HepG2 (cell line): ENCODE results near the gene GJA5. TPM values are rescaled to one million over a fixed set of nuclear protein-coding genes. Genes with fewer than 3 reads are reported as not detected.

ENCODE experiments used
- ATAC-seq: fragments of 200-7000 bp; cut with Tn5 transposase; 3 replicates; pipeline ENCODE4 v1.9.1; 2020; ENCODE audit warnings: mild to moderate bottlenecking, moderate library complexity
- BruUV-seq: library from RNA; stranded (reverse); fragments of 400-500 nt; replicated peaks from 2 replicates; lab custom pipeline; 2021; lab: Mats Ljungman, UMichigan
- CTCF ChIA-PET: fragments of 300-600 bp; formaldehyde crosslinking; extraction: SDS; loops from one replicate; lab custom pipeline; 2021; ENCODE audit warnings: low total read pairs, inconsistent platforms, low intra/inter-chr PET ratio; lab: Yijun Ruan, JAX
- POLR2A ChIA-PET: fragments of 350-600 bp; sonication (Branson Sonifier 250); formaldehyde crosslinking; loops from one replicate; lab custom pipeline; 2020; ENCODE audit warnings: antibody characterized with exemption, inconsistent platforms; lab: Yijun Ruan, JAX
- DNase-seq: peaks from one replicate; pipeline ENCODE4 v3.0.0-alpha.2; 2015; ENCODE audit warnings: low spot score
- FAIRE-seq: peaks from 3 replicates; lab custom pipeline; 2011; peaks lifted over from hg19 to GRCh38; lab: Jason Lieb, UNC
- H2AFZ ChIP-seq: one replicate; pipeline ENCODE4 v1.6.1; 2011; ENCODE audit warnings: low read length, inconsistent platforms
- H3K27ac ChIP-seq: fragments of 300-600 bp; 3 replicates; pipeline ENCODE4 v1.8.0; 2011; ENCODE audit warnings: mixed run types, mild to moderate bottlenecking, mixed read lengths, low read length, inconsistent platforms; ENCODE audit not compliant: insufficient read depth; ENCODE audit errors: extremely low read length
- H3K27me3 ChIP-seq, 2 experiments: fragments of 200-600 bp in 1 of 2; 2 replicates in 1 of 2; 3 replicates in 1 of 2; pipeline versions ENCODE4 v1.6.0 to v1.8.0; 2011; ENCODE audit warnings: low read length in 2 of 2, mild to moderate bottlenecking in 2 of 2, moderate library complexity in 2 of 2, inconsistent platforms in 1 of 2; ENCODE audit not compliant: insufficient read depth in 2 of 2, control insufficient read depth in 1 of 2
- H3K36me3 ChIP-seq, 2 experiments: fragments of 200-600 bp in 1 of 2; replicated peaks in 1 of 2; 2 replicates in 1 of 2; 3 replicates in 1 of 2; pipeline versions ENCODE4 v1.5.1 to v1.8.0; 2011; ENCODE audit warnings: low read length in 2 of 2, inconsistent platforms in 1 of 2; ENCODE audit not compliant: insufficient read depth in 2 of 2, control insufficient read depth in 1 of 2
- H3K4me1 ChIP-seq: 2 replicates; pipeline ENCODE4 v1.5.1; 2012; ENCODE audit warnings: low read length, inconsistent platforms; ENCODE audit not compliant: insufficient read depth
- H3K4me2 ChIP-seq: 2 replicates; pipeline ENCODE4 v1.6.0; 2011; ENCODE audit warnings: low read depth, low read length, inconsistent platforms
- H3K4me3 ChIP-seq, 3 experiments: fragments of 200-600 bp in 1 of 3; sonication (generic), shearing (Covaris generic) in 1 of 3; replicated peaks in 1 of 3; 2 replicates each; pipeline ENCODE4 v1.5.1; 2011 to 2016; ENCODE audit warnings: low read length in 3 of 3, inconsistent platforms in 2 of 3, low read depth in 2 of 3, mild to moderate bottlenecking in 2 of 3, control low read depth in 1 of 3, mixed read lengths in 1 of 3; ENCODE audit not compliant: insufficient read depth in 1 of 3
- H3K79me2 ChIP-seq: one replicate; pipeline ENCODE4 v1.6.1; 2011; ENCODE audit warnings: low read length, inconsistent platforms; ENCODE audit not compliant: insufficient read depth
- H3K9ac ChIP-seq: 2 replicates; pipeline ENCODE4 v1.6.0; 2011; ENCODE audit warnings: mild to moderate bottlenecking, low read depth, low read length, inconsistent platforms; ENCODE audit not compliant: insufficient read depth
- H3K9me3 ChIP-seq: 2 replicates; pipeline ENCODE4 v1.5.1; 2012; ENCODE audit warnings: mild to moderate bottlenecking, low read length
- H4K20me1 ChIP-seq: 2 replicates; pipeline ENCODE4 v1.6.0; 2011; ENCODE audit warnings: inconsistent platforms, mild to moderate bottlenecking, low read length, moderate library complexity; ENCODE audit not compliant: insufficient read depth
- KAT8 ChIP-seq: IDR thresholded peaks from 2 replicates; pipeline ENCODE4 v1.6.1; 2016; ENCODE audit warnings: missing genetic modification reagents, missing compliant biosample characterization
- TRAFD1 ChIP-seq: sonication (generic); formaldehyde crosslinking; IDR thresholded peaks from 2 replicates; pipeline ENCODE4 v1.5.1; 2020; ENCODE audit warnings: missing genetic modification reagents, mild to moderate bottlenecking, borderline replicate concordance
- ZNF512B ChIP-seq: sonication (generic); formaldehyde crosslinking; IDR thresholded peaks from 2 replicates; pipeline ENCODE4 v1.5.1; 2020; ENCODE audit warnings: missing genetic modification reagents, mild to moderate bottlenecking, borderline replicate concordance
- WGBS: methylation state at CpG from one replicate; pipeline ENCODE4 v1.1.6; 2017; ENCODE audit warnings: low lambda C conversion rate; 5-methylcytosine and 5-hydroxymethylcytosine counted together
- in situ Hi-C: cut with HindIII; loops from 2 replicates; pipeline ENCODE4 v1.10.0; 2017; ENCODE audit warnings: low pct_unique_long_range_greater_than_20kb; ENCODE audit not compliant: extremely low pct_ligation_motif_present
- intact Hi-C: fragments of 100-400 bp; cut with micrococcal nuclease; formaldehyde crosslinking; loops from one replicate; pipeline ENCODE4 v1.10.0; 2022; ENCODE audit not compliant: unreplicated experiment
- polyA plus RNA-seq, 8 experiments: library from polyadenylated mRNA; depleted of rRNA in 3 of 8; stranded (reverse) in 7 of 8; unstranded in 1 of 8; fragments of >200 nt; fragmentation: Illumina TruSeq in 4 of 8; extraction: Trizol in 4 of 8; gene quantifications; 2 replicates each; pipeline versions ENCODE4 v1.2.1 to v1.2.3, GENCODE V29; 2011 to 2016; ENCODE audit warnings: low read depth in 4 of 8, missing spikeins in 1 of 8, mixed read lengths in 1 of 8; ENCODE audit not compliant: insufficient read depth in 1 of 8
- total RNA-seq, 5 experiments: library from RNA; depleted of rRNA; stranded (reverse); fragments of >200 nt; fragmentation: Illumina TruSeq; extraction: Trizol; gene quantifications; 2 replicates each; pipeline ENCODE4 v1.2.3, GENCODE V29; 2016; ENCODE audit warnings: low read depth in 1 of 5

GJA5 gene
- total and polyA plus RNA-seq, 2 of the 13 experiments (the other 11 are each of a cell fraction or from before 2014, with no cell fraction given): not detected

DNA sequence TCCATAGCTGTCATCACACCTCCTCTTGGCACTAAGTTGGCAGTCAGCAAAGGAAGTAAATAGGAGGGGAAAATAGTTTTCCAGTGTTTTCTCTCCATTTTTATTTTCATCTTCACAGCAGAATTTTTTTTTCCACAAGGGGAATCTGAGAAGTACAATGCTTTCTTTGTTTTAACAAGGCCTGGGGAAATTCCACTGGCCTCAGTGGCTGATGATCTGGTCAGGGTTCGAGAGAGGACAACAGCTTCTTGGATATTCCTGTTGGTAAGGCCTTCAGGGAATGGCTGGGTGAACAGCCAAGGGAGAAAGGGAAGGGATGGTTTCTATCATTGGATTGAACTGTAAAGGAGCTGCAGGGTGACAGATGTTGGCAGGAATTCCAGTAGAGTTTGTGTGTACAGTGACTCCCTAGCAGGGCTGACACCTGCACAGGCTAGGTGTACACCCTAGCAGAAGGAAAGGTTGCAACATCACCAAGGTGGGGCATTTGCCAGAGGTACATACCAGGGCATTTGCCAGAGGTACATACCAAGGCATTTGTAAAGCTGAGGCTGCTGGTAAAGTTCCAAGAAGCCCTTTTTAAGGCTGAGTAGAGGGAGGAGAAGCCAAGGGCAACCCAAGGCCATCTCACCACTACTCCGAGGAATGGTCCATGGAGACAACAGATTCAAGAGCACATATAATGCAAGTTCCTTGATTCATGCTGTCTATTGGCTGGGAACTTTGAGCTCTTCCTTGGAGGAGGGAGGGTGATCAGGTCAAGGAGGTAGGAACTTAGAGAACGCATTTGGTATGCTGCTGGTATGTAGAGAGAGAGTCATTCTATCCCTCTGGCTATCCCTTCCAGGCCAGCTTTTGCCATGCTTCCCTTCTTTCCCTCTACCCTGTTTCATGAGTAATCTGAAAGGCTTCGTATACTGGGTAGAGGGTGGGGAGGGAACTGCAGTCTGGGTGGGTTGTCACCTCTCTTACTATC is 3.1 kb downstream of the GJA5 start:
- Histone ChIP-seq H3K36me3 (no peaks in the 10 kb centered on the region), H2AFZ (no peak overlapping the region), H3K27me3 (peaks cover 0 to 10% of the 10 kb centered on the region in 2 experiments; a peak in 1 of 5 replicates), H3K9me3 (no peaks in the 10 kb centered on the region), H3K27ac (no peak overlapping the region), H4K20me1 (no peaks in the 10 kb centered on the region), H3K4me2 (no peak overlapping the region), H3K79me2 (no peaks in the 10 kb centered on the region), H3K4me1 (peaks cover 27% of the 10 kb centered on the region), H3K9ac (no peak overlapping the region), H3K4me3 (no peak overlapping the region)
- in situ Hi-C loops: no loop called here
- ATAC-seq: peak; percentile 29
- intact Hi-C loops: no loop called here
- TF ChIP-seq KAT8 (CRISPR knock-in tag) (no peak), TRAFD1 (no peak), ZNF512B (no peak)
- no TSS peak for BruUV-seq
- WGBS: 45% methylated on average over 4 of the region's 4 CpGs
- DNase-seq: no peak
- FAIRE-seq: no peak
- CTCF ChIA-PET: no interaction called here
- POLR2A ChIA-PET: no interaction called here
